ENCODE data around the gene NDUFS1.

DNA sequence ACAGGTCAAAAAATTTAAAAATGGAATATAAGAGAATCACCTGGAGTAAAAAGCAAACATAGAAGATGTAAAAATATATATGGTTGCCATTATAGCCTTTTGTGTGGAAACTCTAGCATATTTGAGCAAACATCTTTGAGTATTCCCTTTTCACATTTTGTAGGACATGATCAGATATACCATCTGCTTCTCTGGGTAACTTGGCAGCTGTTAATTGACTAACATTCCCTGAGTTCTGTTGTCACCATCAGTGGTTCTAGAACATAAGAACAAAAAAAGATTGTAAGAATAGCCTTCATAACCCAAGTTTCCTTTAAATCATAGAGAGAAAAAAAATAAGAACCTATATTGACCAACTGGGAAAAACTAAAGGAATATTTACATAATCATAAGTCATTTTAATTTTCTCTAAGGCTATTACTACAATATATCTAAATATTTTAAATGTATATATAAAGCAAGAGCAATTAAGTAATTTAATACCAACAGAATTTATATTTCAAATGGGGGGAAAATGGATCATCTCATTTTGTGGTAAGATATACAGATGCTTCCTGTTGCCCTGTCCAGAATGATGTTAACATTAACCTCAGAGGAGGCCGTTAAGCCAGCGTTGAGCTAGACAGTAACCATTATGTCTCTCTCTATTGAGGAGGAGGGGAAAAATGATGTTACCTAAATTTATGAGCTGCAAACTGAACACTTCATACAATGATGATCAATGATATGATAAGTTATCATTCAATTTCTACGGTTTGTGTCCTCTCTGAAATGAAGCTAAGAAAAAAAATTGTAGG is 63.5 kb downstream of the NDUFS1 start:
- TF ChIP-seq, protein P1, sequence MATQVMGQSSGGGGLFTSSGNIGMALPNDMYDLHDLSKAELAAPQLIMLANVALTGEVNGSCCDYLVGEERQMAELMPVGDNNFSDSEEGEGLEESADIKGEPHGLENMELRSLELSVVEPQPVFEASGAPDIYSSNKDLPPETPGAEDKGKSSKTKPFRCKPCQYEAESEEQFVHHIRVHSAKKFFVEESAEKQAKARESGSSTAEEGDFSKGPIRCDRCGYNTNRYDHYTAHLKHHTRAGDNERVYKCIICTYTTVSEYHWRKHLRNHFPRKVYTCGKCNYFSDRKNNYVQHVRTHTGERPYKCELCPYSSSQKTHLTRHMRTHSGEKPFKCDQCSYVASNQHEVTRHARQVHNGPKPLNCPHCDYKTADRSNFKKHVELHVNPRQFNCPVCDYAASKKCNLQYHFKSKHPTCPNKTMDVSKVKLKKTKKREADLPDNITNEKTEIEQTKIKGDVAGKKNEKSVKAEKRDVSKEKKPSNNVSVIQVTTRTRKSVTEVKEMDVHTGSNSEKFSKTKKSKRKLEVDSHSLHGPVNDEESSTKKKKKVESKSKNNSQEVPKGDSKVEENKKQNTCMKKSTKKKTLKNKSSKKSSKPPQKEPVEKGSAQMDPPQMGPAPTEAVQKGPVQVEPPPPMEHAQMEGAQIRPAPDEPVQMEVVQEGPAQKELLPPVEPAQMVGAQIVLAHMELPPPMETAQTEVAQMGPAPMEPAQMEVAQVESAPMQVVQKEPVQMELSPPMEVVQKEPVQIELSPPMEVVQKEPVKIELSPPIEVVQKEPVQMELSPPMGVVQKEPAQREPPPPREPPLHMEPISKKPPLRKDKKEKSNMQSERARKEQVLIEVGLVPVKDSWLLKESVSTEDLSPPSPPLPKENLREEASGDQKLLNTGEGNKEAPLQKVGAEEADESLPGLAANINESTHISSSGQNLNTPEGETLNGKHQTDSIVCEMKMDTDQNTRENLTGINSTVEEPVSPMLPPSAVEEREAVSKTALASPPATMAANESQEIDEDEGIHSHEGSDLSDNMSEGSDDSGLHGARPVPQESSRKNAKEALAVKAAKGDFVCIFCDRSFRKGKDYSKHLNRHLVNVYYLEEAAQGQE (IDR thresholded peaks at IDR 0.05; ENCODE audit: low read depth, low read length): no peak
- TF ChIP-seq, protein P2, sequence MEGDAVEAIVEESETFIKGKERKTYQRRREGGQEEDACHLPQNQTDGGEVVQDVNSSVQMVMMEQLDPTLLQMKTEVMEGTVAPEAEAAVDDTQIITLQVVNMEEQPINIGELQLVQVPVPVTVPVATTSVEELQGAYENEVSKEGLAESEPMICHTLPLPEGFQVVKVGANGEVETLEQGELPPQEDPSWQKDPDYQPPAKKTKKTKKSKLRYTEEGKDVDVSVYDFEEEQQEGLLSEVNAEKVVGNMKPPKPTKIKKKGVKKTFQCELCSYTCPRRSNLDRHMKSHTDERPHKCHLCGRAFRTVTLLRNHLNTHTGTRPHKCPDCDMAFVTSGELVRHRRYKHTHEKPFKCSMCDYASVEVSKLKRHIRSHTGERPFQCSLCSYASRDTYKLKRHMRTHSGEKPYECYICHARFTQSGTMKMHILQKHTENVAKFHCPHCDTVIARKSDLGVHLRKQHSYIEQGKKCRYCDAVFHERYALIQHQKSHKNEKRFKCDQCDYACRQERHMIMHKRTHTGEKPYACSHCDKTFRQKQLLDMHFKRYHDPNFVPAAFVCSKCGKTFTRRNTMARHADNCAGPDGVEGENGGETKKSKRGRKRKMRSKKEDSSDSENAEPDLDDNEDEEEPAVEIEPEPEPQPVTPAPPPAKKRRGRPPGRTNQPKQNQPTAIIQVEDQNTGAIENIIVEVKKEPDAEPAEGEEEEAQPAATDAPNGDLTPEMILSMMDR (IDR thresholded peaks at IDR 0.05): no peak
- TF ChIP-seq RFX5 (IDR thresholded peaks at IDR 0.05; ENCODE audit: low read length): no peak
- TF ChIP-seq RAD21 (IDR thresholded peaks at IDR 0.05; ENCODE audit: low read length): no peak
- TF ChIP-seq, protein P3, sequence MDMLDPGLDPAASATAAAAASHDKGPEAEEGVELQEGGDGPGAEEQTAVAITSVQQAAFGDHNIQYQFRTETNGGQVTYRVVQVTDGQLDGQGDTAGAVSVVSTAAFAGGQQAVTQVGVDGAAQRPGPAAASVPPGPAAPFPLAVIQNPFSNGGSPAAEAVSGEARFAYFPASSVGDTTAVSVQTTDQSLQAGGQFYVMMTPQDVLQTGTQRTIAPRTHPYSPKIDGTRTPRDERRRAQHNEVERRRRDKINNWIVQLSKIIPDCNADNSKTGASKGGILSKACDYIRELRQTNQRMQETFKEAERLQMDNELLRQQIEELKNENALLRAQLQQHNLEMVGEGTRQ (IDR thresholded peaks at IDR 0.05; ENCODE audit: borderline replicate concordance, low read depth, low read length): no peak
- TF ChIP-seq SMC3 (IDR thresholded peaks at IDR 0.05; ENCODE audit: low read depth, low read length): no peak
- TF ChIP-seq TEAD4 (IDR thresholded peaks at IDR 0.05; ENCODE audit: borderline replicate concordance, insufficient read depth): no peak
- no peak for TF ChIP-seq RCOR1 (IDR thresholded peaks at IDR 0.05; ENCODE audit: low read length)
- TF ChIP-seq, protein P4, sequence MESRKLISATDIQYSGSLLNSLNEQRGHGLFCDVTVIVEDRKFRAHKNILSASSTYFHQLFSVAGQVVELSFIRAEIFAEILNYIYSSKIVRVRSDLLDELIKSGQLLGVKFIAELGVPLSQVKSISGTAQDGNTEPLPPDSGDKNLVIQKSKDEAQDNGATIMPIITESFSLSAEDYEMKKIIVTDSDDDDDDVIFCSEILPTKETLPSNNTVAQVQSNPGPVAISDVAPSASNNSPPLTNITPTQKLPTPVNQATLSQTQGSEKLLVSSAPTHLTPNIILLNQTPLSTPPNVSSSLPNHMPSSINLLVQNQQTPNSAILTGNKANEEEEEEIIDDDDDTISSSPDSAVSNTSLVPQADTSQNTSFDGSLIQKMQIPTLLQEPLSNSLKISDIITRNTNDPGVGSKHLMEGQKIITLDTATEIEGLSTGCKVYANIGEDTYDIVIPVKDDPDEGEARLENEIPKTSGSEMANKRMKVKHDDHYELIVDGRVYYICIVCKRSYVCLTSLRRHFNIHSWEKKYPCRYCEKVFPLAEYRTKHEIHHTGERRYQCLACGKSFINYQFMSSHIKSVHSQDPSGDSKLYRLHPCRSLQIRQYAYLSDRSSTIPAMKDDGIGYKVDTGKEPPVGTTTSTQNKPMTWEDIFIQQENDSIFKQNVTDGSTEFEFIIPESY (IDR thresholded peaks at IDR 0.05; ENCODE audit: borderline replicate concordance, low read depth): no peak
- no peak for TF ChIP-seq RXRA (IDR thresholded peaks at IDR 0.05; ENCODE audit: borderline replicate concordance, low read depth)
- TF ChIP-seq CHD2 (IDR thresholded peaks at IDR 0.05; ENCODE audit: low read length, partially characterized antibody): no peak
- TF ChIP-seq POLR2AphosphoS5 (IDR thresholded peaks at IDR 0.05; ENCODE audit: low read depth, low read length): no peak
- TF ChIP-seq MEF2A (IDR thresholded peaks at IDR 0.05; ENCODE audit: borderline replicate concordance, low read depth): no peak
- TF ChIP-seq TAF1 (IDR thresholded peaks at IDR 0.05; ENCODE audit: borderline replicate concordance, low read depth, low read length): no peak

Data from SK-N-SH (cell line).